Memory B cell (primary cell): Measurements from ENCODE around the gene CASZ1.

Experiments used
- ATAC-seq: fragments of 150-1000 bp; cut with Tn5 transposase; 2 replicates; pipeline ENCODE4 v1.10.0; 2021; ENCODE audit warnings: low read depth, mild to moderate bottlenecking, moderate library complexity
- DNase-seq, 2 donors: peaks; one replicate each; pipeline ENCODE4 v3.0.0; 2022; ENCODE audit warnings: low spot score in 2 of 2
- H3K27ac Mint-ChIP-seq: one replicate; pipeline ENCODE4 v1.8.0; 2022; ENCODE audit warnings: mild to moderate bottlenecking, moderate library complexity, mixed read lengths
- H3K27me3 Mint-ChIP-seq: one replicate; pipeline ENCODE4 v1.8.0; 2022; ENCODE audit warnings: mixed read lengths
- H3K36me3 Mint-ChIP-seq: one replicate; pipeline ENCODE4 v1.8.0; 2022; ENCODE audit warnings: mild to moderate bottlenecking, mixed read lengths
- H3K4me1 Mint-ChIP-seq: one replicate; pipeline ENCODE4 v1.8.0; 2022; ENCODE audit warnings: mixed read lengths
- H3K4me3 Mint-ChIP-seq: one replicate; pipeline ENCODE4 v1.8.0; 2022; ENCODE audit warnings: mild to moderate bottlenecking, moderate library complexity, mixed read lengths
- H3K9me3 Mint-ChIP-seq: one replicate; pipeline ENCODE4 v1.8.0; 2022; ENCODE audit warnings: mixed read lengths

The CASZ1 gene

GRCh38 chr1:10688409-10688786, 108.0 kb downstream of the CASZ1 start:
- Mint-ChIP-seq H3K27me3 (no peaks in the 10 kb centered on the region), H3K9me3 (no peaks in the 10 kb centered on the region), H3K36me3 (no peaks in the 10 kb centered on the region), H3K27ac (peak overlapping the region; percentile 28), H3K4me3 (no peak overlapping the region), H3K4me1 (peaks cover 11% of the 10 kb centered on the region)
- DNase-seq, result no peak
- ATAC-seq, result no peak

- peaks cover 10% of the 10 kb centered on the region for H3K4me1 Mint-ChIP-seq
- peak overlapping the region; percentile 28 for H3K27ac Mint-ChIP-seq
- H3K27me3 Mint-ChIP-seq, result no peaks in the 10 kb centered on the region
- no peaks in the 10 kb centered on the region for H3K9me3 Mint-ChIP-seq
- no peak overlapping the region for H3K4me3 Mint-ChIP-seq
- no peaks in the 10 kb centered on the region for H3K36me3 Mint-ChIP-seq
- no peak for DNase-seq
- ATAC-seq, result no peak
These were observed 108.6 kb downstream of the CASZ1 start for GRCh38 chr1:10687782-10688408.

GRCh38 chr1:10687251-10687651, 109.2 kb downstream of the CASZ1 start:
- Mint-ChIP-seq H3K4me1 (peaks cover 8% of the 10 kb centered on the region), H3K4me3 (no peak overlapping the region), H3K27ac (peak overlapping the region; percentile 55), H3K27me3 (no peaks in the 10 kb centered on the region), H3K9me3 (no peaks in the 10 kb centered on the region), H3K36me3 (no peaks in the 10 kb centered on the region)
- ATAC-seq, result no peak
- DNase-seq, result no peak

GRCh38 chr1:10686404-10687040, 109.9 kb downstream of the CASZ1 start:
- no peaks in the 10 kb centered on the region for H3K9me3 Mint-ChIP-seq
- H3K27me3 Mint-ChIP-seq, result no peaks in the 10 kb centered on the region
- DNase-seq (no peak), ATAC-seq (no peak)
- no peaks in the 10 kb centered on the region for H3K36me3 Mint-ChIP-seq
- peak overlapping the region; percentile 55 for H3K27ac Mint-ChIP-seq
- H3K4me1 Mint-ChIP-seq, result peaks cover 11% of the 10 kb centered on the region
- no peak overlapping the region for H3K4me3 Mint-ChIP-seq

- Mint-ChIP-seq H3K36me3 (no peaks in the 10 kb centered on the region), H3K9me3 (no peaks in the 10 kb centered on the region), H3K4me3 (no peak overlapping the region), H3K27me3 (no peaks in the 10 kb centered on the region), H3K27ac (no peak overlapping the region), H3K4me1 (peaks cover 11% of the 10 kb centered on the region)
- DNase-seq, result no peak
- no peak for ATAC-seq
These were observed 110.5 kb downstream of the CASZ1 start for GRCh38 chr1:10685808-10686403.

- H3K27ac Mint-ChIP-seq, result no peak overlapping the region
- DNase-seq, result no peak
- H3K36me3 Mint-ChIP-seq, result no peaks in the 10 kb centered on the region
- H3K27me3 Mint-ChIP-seq, result no peaks in the 10 kb centered on the region
- peaks cover 11% of the 10 kb centered on the region for H3K4me1 Mint-ChIP-seq
- no peaks in the 10 kb centered on the region for H3K9me3 Mint-ChIP-seq
- ATAC-seq, result no peak
- no peak overlapping the region for H3K4me3 Mint-ChIP-seq
These were observed 111.1 kb downstream of the CASZ1 start for GRCh38 chr1:10685196-10685807.

- DNase-seq (no peak), ATAC-seq (no peak)
- Mint-ChIP-seq H3K4me3 (no peak overlapping the region), H3K4me1 (peaks cover 14% of the 10 kb centered on the region), H3K27ac (no peak overlapping the region), H3K9me3 (no peaks in the 10 kb centered on the region), H3K27me3 (no peaks in the 10 kb centered on the region), H3K36me3 (no peaks in the 10 kb centered on the region)
These were observed 112.2 kb downstream of the CASZ1 start for GRCh38 chr1:10684221-10684620.

- Mint-ChIP-seq H3K9me3 (no peaks in the 10 kb centered on the region), H3K36me3 (no peaks in the 10 kb centered on the region), H3K4me1 (peaks cover 12% of the 10 kb centered on the region), H3K27me3 (no peaks in the 10 kb centered on the region), H3K27ac (no peak overlapping the region), H3K4me3 (no peak overlapping the region)
- ATAC-seq, result no peak
- no peak for DNase-seq
These were observed 113.8 kb downstream of the CASZ1 start for GRCh38 chr1:10682449-10683309.

- H3K27ac Mint-ChIP-seq, result no peak overlapping the region
These were observed 114.4 kb downstream of the CASZ1 start for GRCh38 chr1:10682108-10682445.

GRCh38 chr1:10681296-10682107, 114.9 kb downstream of the CASZ1 start:
- H3K9me3 Mint-ChIP-seq, result no peaks in the 10 kb centered on the region
- ATAC-seq (no peak), DNase-seq (no peak)
- no peaks in the 10 kb centered on the region for H3K36me3 Mint-ChIP-seq
- H3K27me3 Mint-ChIP-seq, result no peaks in the 10 kb centered on the region
- no peak overlapping the region for H3K4me3 Mint-ChIP-seq
- H3K27ac Mint-ChIP-seq, result no peak overlapping the region
- H3K4me1 Mint-ChIP-seq, result peaks cover 12% of the 10 kb centered on the region

More at GRCh38 chr1:10682108-10682445, 114.4 kb downstream of the CASZ1 start:
- Mint-ChIP-seq H3K4me1 (peaks cover 12% of the 10 kb centered on the region), H3K36me3 (no peaks in the 10 kb centered on the region), H3K4me3 (no peak overlapping the region), H3K27me3 (no peaks in the 10 kb centered on the region), H3K9me3 (no peaks in the 10 kb centered on the region)
- DNase-seq (no peak), ATAC-seq (no peak)

GRCh38 chr1:10680487-10680886, 116.0 kb downstream of the CASZ1 start:
- ATAC-seq (no peak), DNase-seq (no peak)
- Mint-ChIP-seq H3K36me3 (no peaks in the 10 kb centered on the region), H3K9me3 (no peaks in the 10 kb centered on the region), H3K27ac (no peak overlapping the region), H3K4me3 (no peak overlapping the region), H3K27me3 (no peaks in the 10 kb centered on the region), H3K4me1 (peaks cover 12% of the 10 kb centered on the region)

GRCh38 chr1:10679496-10680220, 116.8 kb downstream of the CASZ1 start:
- Mint-ChIP-seq H3K27ac (no peak overlapping the region), H3K4me3 (no peak overlapping the region)
- DNase-seq, result no peak

GRCh38 chr1:10678852-10679251, 117.6 kb downstream of the CASZ1 start:
- no peaks in the 10 kb centered on the region for H3K27me3 Mint-ChIP-seq
- H3K27ac Mint-ChIP-seq, result no peak overlapping the region
- DNase-seq, result no peak
- H3K9me3 Mint-ChIP-seq, result no peaks in the 10 kb centered on the region
- H3K4me3 Mint-ChIP-seq, result no peak overlapping the region
- peaks cover 12% of the 10 kb centered on the region for H3K4me1 Mint-ChIP-seq
- H3K36me3 Mint-ChIP-seq, result no peaks in the 10 kb centered on the region
- ATAC-seq, result no peak

More at GRCh38 chr1:10679496-10680220, 116.8 kb downstream of the CASZ1 start:
- H3K27me3 Mint-ChIP-seq, result no peaks in the 10 kb centered on the region
- H3K9me3 Mint-ChIP-seq, result no peaks in the 10 kb centered on the region
- peaks cover 12% of the 10 kb centered on the region for H3K4me1 Mint-ChIP-seq
- H3K36me3 Mint-ChIP-seq, result no peaks in the 10 kb centered on the region
- no peak for ATAC-seq
